Kidney (tissue), 14 donors: Measurements from ENCODE around the gene FER. TPM values are rescaled to one million over a fixed set of nuclear protein-coding genes. Genes with fewer than 3 reads are reported as not detected.

ENCODE experiments used
- DNase-seq, 5 donors: peaks; one replicate each; pipeline ENCODE4 v3.0.0-alpha.2; 2013 to 2020
- FAIRE-seq: peaks from 2 replicates; lab custom pipeline; 2012; peaks lifted over from hg19 to GRCh38; lab: Jason Lieb, UNC
- H3K27ac ChIP-seq, 2 donors: one replicate each; pipeline ENCODE4 v1.7.0; 2013; ENCODE audit warnings: low read depth in 2 of 2, low read length in 2 of 2, inconsistent platforms in 1 of 2
- H3K27me3 ChIP-seq: one replicate; pipeline ENCODE4 v1.7.1; 2013; ENCODE audit warnings: low read length, inconsistent platforms; ENCODE audit not compliant: control insufficient read depth, insufficient read depth
- H3K36me3 ChIP-seq, 3 donors: one replicate each; pipeline versions ENCODE4 v1.7.0 to v1.7.1; 2013; ENCODE audit warnings: low read length in 3 of 3, control low read depth in 1 of 3, inconsistent platforms in 1 of 3; ENCODE audit not compliant: insufficient read depth in 3 of 3, control insufficient read depth in 2 of 3
- H3K4me1 ChIP-seq, 3 donors: one replicate each; pipeline versions ENCODE4 v1.7.0 to v1.7.1; 2013; ENCODE audit warnings: low read length in 3 of 3, inconsistent platforms in 1 of 3, low read depth in 1 of 3; ENCODE audit not compliant: control insufficient read depth in 2 of 3, insufficient read depth in 2 of 3
- H3K4me3 ChIP-seq, 3 donors: one replicate each; pipeline versions ENCODE4 v1.7.0 to v1.8.1; 2013; ENCODE audit warnings: low read length in 3 of 3, control low read depth in 1 of 3, inconsistent platforms in 1 of 3
- H3K9ac ChIP-seq, 3 donors: one replicate each; pipeline versions ENCODE4 v1.7.0 to v1.7.1; 2013; ENCODE audit warnings: low read length in 3 of 3, control low read depth in 1 of 3, inconsistent platforms in 1 of 3
- H3K9me3 ChIP-seq, 3 donors: one replicate each; pipeline versions ENCODE4 v1.7.0 to v1.7.1; 2013; ENCODE audit warnings: low read length in 3 of 3, control low read depth in 1 of 3, inconsistent platforms in 1 of 3; ENCODE audit not compliant: control insufficient read depth in 2 of 3, insufficient read depth in 1 of 3
- intact Hi-C: fragments of 100-400 bp; cut with DNase I; formaldehyde crosslinking; loops from one replicate; pipeline ENCODE4 v1.11.1; 2022
- polyA plus RNA-seq: library from polyadenylated mRNA; stranded (reverse); fragments of 350-450 nt; fragmentation: Illumina TruSeq; extraction: RNeasy Lipid Tissue Mini Kit (QIAGEN cat#74804); gene quantifications from one replicate; pipeline ENCODE4 v1.2.3, GENCODE V29; 2014; ENCODE audit warnings: low read depth, low replicate concordance; ENCODE audit not compliant: insufficient read depth
- total RNA-seq: library from RNA; stranded (reverse); fragmentation: NEBNext Ultra II Directional; extraction: Animal tissue kit (Norgen Biotek cat#: 25700); gene quantifications from one replicate; pipeline ENCODE4 v1.2.1, GENCODE V29; 2021
- TF ChIP-seq, protein P1 (sequence below): IDR thresholded peaks from 3 replicates; pipeline ENCODE4 v1.5.1; 2012; ENCODE audit warnings: mild to moderate bottlenecking, moderate library complexity, borderline replicate concordance; ENCODE audit not compliant: insufficient read depth; ENCODE audit errors: extremely low read depth
- donor health status: control.
- donor health status: control.
- donor health status: control.
- donor health status: control.
- donor health status: control.
- donor health status: DM: yes; HTN: yes; CAD: no.
- donor health status: Normal renal cell carcinoma (clear cell type).

Gene FER
- total and polyA plus RNA-seq, 2 donors from 2014 or later: 2.1 to 38.2 TPM

DNA sequence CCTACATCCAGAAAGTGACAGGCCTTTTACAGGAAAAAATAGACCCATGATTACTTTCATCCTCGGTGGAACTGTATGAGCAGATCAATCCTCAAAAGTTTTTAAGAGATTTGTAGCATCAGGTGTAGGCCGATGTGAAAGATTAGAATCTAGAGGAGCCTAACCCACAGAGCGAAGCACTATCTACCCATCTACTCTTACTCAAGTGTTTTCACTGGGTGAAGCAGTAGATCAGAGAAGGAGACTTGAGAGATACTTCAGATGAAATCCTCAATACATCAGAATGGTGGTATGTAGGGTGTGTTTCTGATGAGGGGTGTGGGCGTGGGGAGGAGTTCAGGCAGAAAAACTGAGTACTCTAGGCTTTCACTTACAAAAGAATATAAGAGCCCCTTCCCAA lies 192.8 kb downstream of the FER start:
- H3K9me3 ChIP-seq: no peaks in the 10 kb centered on the region
- H3K27ac ChIP-seq: no peak overlapping the region
- FAIRE-seq (no peak), DNase-seq (no peak)
- H3K36me3 ChIP-seq: no peaks in the 10 kb centered on the region
- H3K27me3 ChIP-seq: no peaks in the 10 kb centered on the region
- H3K9ac ChIP-seq: no peak overlapping the region
- TF ChIP-seq, protein P1, sequence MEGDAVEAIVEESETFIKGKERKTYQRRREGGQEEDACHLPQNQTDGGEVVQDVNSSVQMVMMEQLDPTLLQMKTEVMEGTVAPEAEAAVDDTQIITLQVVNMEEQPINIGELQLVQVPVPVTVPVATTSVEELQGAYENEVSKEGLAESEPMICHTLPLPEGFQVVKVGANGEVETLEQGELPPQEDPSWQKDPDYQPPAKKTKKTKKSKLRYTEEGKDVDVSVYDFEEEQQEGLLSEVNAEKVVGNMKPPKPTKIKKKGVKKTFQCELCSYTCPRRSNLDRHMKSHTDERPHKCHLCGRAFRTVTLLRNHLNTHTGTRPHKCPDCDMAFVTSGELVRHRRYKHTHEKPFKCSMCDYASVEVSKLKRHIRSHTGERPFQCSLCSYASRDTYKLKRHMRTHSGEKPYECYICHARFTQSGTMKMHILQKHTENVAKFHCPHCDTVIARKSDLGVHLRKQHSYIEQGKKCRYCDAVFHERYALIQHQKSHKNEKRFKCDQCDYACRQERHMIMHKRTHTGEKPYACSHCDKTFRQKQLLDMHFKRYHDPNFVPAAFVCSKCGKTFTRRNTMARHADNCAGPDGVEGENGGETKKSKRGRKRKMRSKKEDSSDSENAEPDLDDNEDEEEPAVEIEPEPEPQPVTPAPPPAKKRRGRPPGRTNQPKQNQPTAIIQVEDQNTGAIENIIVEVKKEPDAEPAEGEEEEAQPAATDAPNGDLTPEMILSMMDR: no peak
- H3K4me1 ChIP-seq: no peaks in the 10 kb centered on the region
- intact Hi-C loops: no loop called here
- no peak overlapping the region for H3K4me3 ChIP-seq

DNA sequence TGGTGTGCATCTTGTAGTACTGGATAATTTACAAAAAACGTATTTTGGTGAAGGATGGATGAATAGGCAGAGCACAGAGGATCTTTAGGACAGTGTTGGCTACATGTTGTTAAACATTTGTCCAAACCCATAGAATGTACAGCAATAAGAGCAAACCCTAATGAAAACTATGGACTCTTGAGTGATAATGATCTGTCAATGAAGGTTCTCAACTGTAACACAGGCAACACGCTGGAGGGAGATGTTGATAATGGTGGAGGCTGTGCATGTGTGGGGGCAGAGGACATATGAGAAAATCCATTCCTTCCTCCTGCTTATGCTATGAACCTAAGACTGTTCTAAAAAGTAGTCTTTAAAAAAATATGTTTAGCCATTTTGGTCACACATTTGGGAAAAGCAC lies 194.0 kb downstream of the FER start:
- TF ChIP-seq, protein P1: no peak
- intact Hi-C loops: no loop called here
- no peak for FAIRE-seq

DNA sequence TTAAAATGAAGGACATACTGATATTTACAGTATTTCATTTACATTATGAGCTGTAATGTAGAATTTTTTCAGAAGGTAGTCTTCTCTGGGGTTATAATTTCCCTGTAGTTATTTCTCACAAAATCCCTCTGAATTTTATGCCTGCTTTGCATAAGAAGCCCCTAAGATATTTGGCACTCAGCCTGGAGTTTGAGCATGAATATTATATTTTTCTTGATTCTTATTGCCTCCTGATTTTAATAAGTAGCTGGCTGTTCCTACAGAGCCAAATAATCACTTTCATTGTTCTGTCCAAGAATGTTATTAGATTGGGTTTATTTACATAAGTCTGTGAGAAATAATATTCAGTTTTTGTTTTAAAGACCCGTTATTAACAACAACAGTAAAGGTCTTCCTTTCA lies 195.0 kb downstream of the FER start:
- no peaks in the 10 kb centered on the region for H3K27me3 ChIP-seq
- TF ChIP-seq, protein P1: no peak
- no peak overlapping the region for H3K9ac ChIP-seq
- H3K9me3 ChIP-seq: no peaks in the 10 kb centered on the region
- FAIRE-seq (no peak), DNase-seq (peak in 1 of 5 donors; percentile 6)
- H3K4me1 ChIP-seq: no peaks in the 10 kb centered on the region
- intact Hi-C loops: no loop called here
- H3K36me3 ChIP-seq: no peaks in the 10 kb centered on the region
- no peak overlapping the region for H3K4me3 ChIP-seq
- no peak overlapping the region for H3K27ac ChIP-seq

More for the DNA sequence above, 194.0 kb downstream of the FER start:
- Histone ChIP-seq H3K27ac (no peak overlapping the region), H3K4me3 (no peak overlapping the region), H3K9me3 (no peaks in the 10 kb centered on the region), H3K36me3 (no peaks in the 10 kb centered on the region), H3K4me1 (no peaks in the 10 kb centered on the region), H3K9ac (no peak overlapping the region), H3K27me3 (no peaks in the 10 kb centered on the region)
- DNase-seq: no peak

DNA sequence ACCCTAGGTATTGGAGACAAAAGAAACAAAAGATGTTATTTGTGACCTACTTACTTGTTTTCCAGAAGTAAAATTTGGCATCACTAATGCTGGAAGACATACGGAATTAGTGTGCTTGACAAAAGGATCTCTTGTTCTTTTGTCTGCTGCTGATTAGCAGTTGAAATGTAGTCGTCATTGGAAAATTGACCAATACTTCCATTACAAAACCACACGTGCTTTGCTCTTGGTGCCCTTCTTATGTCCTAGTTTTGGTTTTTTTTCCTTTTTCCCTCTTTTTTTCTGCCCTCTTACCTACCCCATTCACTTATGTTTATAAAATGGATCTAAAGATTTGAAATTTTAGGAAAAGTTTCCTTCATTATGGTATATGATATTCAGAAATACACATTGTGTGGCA lies 197.4 kb downstream of the FER start:
- TF ChIP-seq, protein P1: no peak
- FAIRE-seq: no peak

More for the DNA sequence above, 197.4 kb downstream of the FER start:
- Histone ChIP-seq H3K27ac (no peak overlapping the region), H3K36me3 (no peaks in the 10 kb centered on the region), H3K9me3 (no peaks in the 10 kb centered on the region), H3K9ac (no peak overlapping the region), H3K4me3 (no peak overlapping the region), H3K27me3 (no peaks in the 10 kb centered on the region), H3K4me1 (no peaks in the 10 kb centered on the region)
- DNase-seq: no peak
- intact Hi-C loops: no loop called here
